Dendritic cell treated with granulocyte-macrophage colony-stimulating factor and Interleukin-4, amounts not matched to agents 40 ng/mL and 50 ng/mL, for 4 days (primary cell): ENCODE measurements around the gene TPST1.
"Not testable (repeated sequence)": the region's sequence is repeated elsewhere in the genome, so short reads cannot be mapped to it uniquely, and the experiment has no call there.

Experiments used
- H3K27ac Mint-ChIP-seq: one replicate; pipeline ENCODE4 v1.8.0; 2022; ENCODE audit warnings: mild to moderate bottlenecking, mixed read lengths
- H3K27me3 Mint-ChIP-seq: one replicate; pipeline ENCODE4 v1.8.0; 2022; ENCODE audit warnings: mild to moderate bottlenecking, mixed read lengths
- H3K36me3 Mint-ChIP-seq: one replicate; pipeline ENCODE4 v1.8.0; 2022; ENCODE audit warnings: low read depth, mixed read lengths
- H3K4me1 Mint-ChIP-seq: one replicate; pipeline ENCODE4 v1.8.0; 2022; ENCODE audit warnings: low read depth, mixed read lengths
- H3K4me3 Mint-ChIP-seq: one replicate; pipeline ENCODE4 v1.8.0; 2022; ENCODE audit warnings: mild to moderate bottlenecking, moderate library complexity, mixed read lengths
- H3K9me3 Mint-ChIP-seq: one replicate; pipeline ENCODE4 v1.8.0; 2022; ENCODE audit warnings: mixed read lengths
- intact Hi-C: fragments of 100-400 bp; cut with micrococcal nuclease; formaldehyde crosslinking; loops from one replicate; pipeline ENCODE4 v1.15.0; 2022

Gene TPST1

GRCh38 chr7:66204822-66205740 is at the start of gene TPST1:
Gene TPST1 (plus strand): TSS chr7:66205334. CDS start chr7:66240426, 35,092 bp downstream.
- intact Hi-C loops, result no loop called here
- Mint-ChIP-seq H3K27me3 (peaks cover 52% of the 10 kb centered on the region), H3K4me1 (peaks cover 28% of the 10 kb centered on the region), H3K27ac (peak within 1 kb of the TSS; percentile 18), H3K36me3 (no peaks in the 10 kb centered on the region), H3K9me3 (no peaks in the 10 kb centered on the region), H3K4me3 (peak within 1 kb of the TSS; percentile 81)

- H3K9me3 Mint-ChIP-seq, H3K4me3 Mint-ChIP-seq, intact Hi-C loops, H3K27me3 Mint-ChIP-seq, H3K4me1 Mint-ChIP-seq, H3K27ac Mint-ChIP-seq: not testable (repeated sequence)
- H3K36me3 Mint-ChIP-seq, result peaks cover 82% of the 10 kb centered on the region
These were observed 49.1 kb upstream of the TPST1 start for GRCh38 chr7:66156035-66156434.

GRCh38 chr7:66157060-66157459 is 48.1 kb upstream of the TPST1 start:
- intact Hi-C loops, result no loop called here
- no peak overlapping the region for H3K4me3 Mint-ChIP-seq
- no peak overlapping the region for H3K27ac Mint-ChIP-seq
- no peaks in the 10 kb centered on the region for H3K9me3 Mint-ChIP-seq
- peaks cover 72% of the 10 kb centered on the region for H3K36me3 Mint-ChIP-seq
- H3K4me1 Mint-ChIP-seq, result no peaks in the 10 kb centered on the region
- H3K27me3 Mint-ChIP-seq, result no peaks in the 10 kb centered on the region

- Mint-ChIP-seq H3K9me3 (no peaks in the 10 kb centered on the region), H3K4me1 (no peaks in the 10 kb centered on the region), H3K4me3 (no peak overlapping the region), H3K27ac (no peak overlapping the region), H3K27me3 (no peaks in the 10 kb centered on the region), H3K36me3 (peaks cover 16% of the 10 kb centered on the region)
- intact Hi-C loops, result no loop called here
These were observed 42.5 kb upstream of the TPST1 start for GRCh38 chr7:66162622-66163021.

GRCh38 chr7:66163186-66163610 is 41.9 kb upstream of the TPST1 start:
- H3K36me3 Mint-ChIP-seq, result peaks cover 10% of the 10 kb centered on the region
- H3K4me1 Mint-ChIP-seq, result no peaks in the 10 kb centered on the region
- intact Hi-C loops, result no loop called here
- H3K27ac Mint-ChIP-seq, result no peak overlapping the region
- no peaks in the 10 kb centered on the region for H3K27me3 Mint-ChIP-seq
- H3K9me3 Mint-ChIP-seq, result no peaks in the 10 kb centered on the region
- H3K4me3 Mint-ChIP-seq, result no peak overlapping the region

- no peaks in the 10 kb centered on the region for H3K27me3 Mint-ChIP-seq
- H3K4me1 Mint-ChIP-seq, result no peaks in the 10 kb centered on the region
- H3K36me3 Mint-ChIP-seq, result no peaks in the 10 kb centered on the region
- no peak overlapping the region for H3K27ac Mint-ChIP-seq
- H3K9me3 Mint-ChIP-seq, result no peaks in the 10 kb centered on the region
- no peak overlapping the region for H3K4me3 Mint-ChIP-seq
- intact Hi-C loops, result no loop called here
These were observed 40.8 kb upstream of the TPST1 start for GRCh38 chr7:66164356-66164755.

GRCh38 chr7:66167773-66168387 is 37.3 kb upstream of the TPST1 start:
- intact Hi-C loops, result no loop called here
- no peaks in the 10 kb centered on the region for H3K27me3 Mint-ChIP-seq
- no peaks in the 10 kb centered on the region for H3K4me1 Mint-ChIP-seq
- H3K9me3 Mint-ChIP-seq, result no peaks in the 10 kb centered on the region
- H3K4me3 Mint-ChIP-seq, result no peak overlapping the region
- H3K36me3 Mint-ChIP-seq, result no peaks in the 10 kb centered on the region
- H3K27ac Mint-ChIP-seq, result peak overlapping the region; percentile 48

GRCh38 chr7:66169616-66170015 is 35.5 kb upstream of the TPST1 start:
- Mint-ChIP-seq H3K4me3 (no peak overlapping the region), H3K9me3 (no peaks in the 10 kb centered on the region), H3K27me3 (no peaks in the 10 kb centered on the region), H3K36me3 (no peaks in the 10 kb centered on the region), H3K27ac (no peak overlapping the region), H3K4me1 (no peaks in the 10 kb centered on the region)
- intact Hi-C loops, result no loop called here

GRCh38 chr7:66170309-66171231 is 34.6 kb upstream of the TPST1 start:
- Mint-ChIP-seq H3K9me3 (no peaks in the 10 kb centered on the region), H3K27me3 (no peaks in the 10 kb centered on the region), H3K4me3 (no peak overlapping the region), H3K4me1 (no peaks in the 10 kb centered on the region), H3K27ac (no peak overlapping the region), H3K36me3 (no peaks in the 10 kb centered on the region)
- intact Hi-C loops, result no loop called here

- H3K36me3 Mint-ChIP-seq, H3K4me3 Mint-ChIP-seq, H3K27ac Mint-ChIP-seq, H3K9me3 Mint-ChIP-seq, H3K27me3 Mint-ChIP-seq, H3K4me1 Mint-ChIP-seq, intact Hi-C loops: not testable (repeated sequence)
These were observed 32.4 kb upstream of the TPST1 start for GRCh38 chr7:66172536-66173401.

GRCh38 chr7:66173856-66174255 is 31.3 kb upstream of the TPST1 start:
- peaks cover 1% of the 10 kb centered on the region for H3K27me3 Mint-ChIP-seq
- no peaks in the 10 kb centered on the region for H3K9me3 Mint-ChIP-seq
- H3K4me1 Mint-ChIP-seq, result no peaks in the 10 kb centered on the region
- H3K36me3 Mint-ChIP-seq, result no peaks in the 10 kb centered on the region
- no peak overlapping the region for H3K27ac Mint-ChIP-seq
- intact Hi-C loops, result no loop called here
- H3K4me3 Mint-ChIP-seq, result no peak overlapping the region

GRCh38 chr7:66175006-66175405 is 30.1 kb upstream of the TPST1 start:
- H3K27me3 Mint-ChIP-seq, H3K9me3 Mint-ChIP-seq, H3K36me3 Mint-ChIP-seq, H3K27ac Mint-ChIP-seq, H3K4me3 Mint-ChIP-seq, H3K4me1 Mint-ChIP-seq, intact Hi-C loops: not testable (repeated sequence)

- Mint-ChIP-seq H3K27ac (no peak overlapping the region), H3K27me3 (peaks cover 1% of the 10 kb centered on the region), H3K9me3 (no peaks in the 10 kb centered on the region), H3K36me3 (no peaks in the 10 kb centered on the region), H3K4me3 (no peak overlapping the region), H3K4me1 (no peaks in the 10 kb centered on the region)
- intact Hi-C loops, result no loop called here
These were observed 28.2 kb upstream of the TPST1 start for GRCh38 chr7:66176914-66177313.
